Endothelial cell of umbilical vein (primary cell): ENCODE data around the gene TP73.
"Not testable (repeated sequence)": the region's sequence is repeated elsewhere in the genome, so short reads cannot be mapped to it uniquely, and the experiment has no call there.

Experiments
- CTCF ChIP-seq, 2 donors: IDR thresholded peaks; 1 replicate in 1 of 2; 2 replicates in 1 of 2; pipeline ENCODE4 v1.5.1; 2011; ENCODE audit warnings: low read length in 2 of 2, mild to moderate bottlenecking in 2 of 2, moderate library complexity in 2 of 2, control low read depth in 1 of 2, inconsistent platforms in 1 of 2, low read depth in 1 of 2; ENCODE audit not compliant: insufficient read depth in 1 of 2; ENCODE audit errors: extremely low read depth in 1 of 2
- MYC ChIP-seq: IDR thresholded peaks from one replicate; pipeline ENCODE4 v1.6.1; 2011; ENCODE audit warnings: mild to moderate bottlenecking, low read depth, low read length
- POLR2A ChIP-seq: IDR thresholded peaks from 2 replicates; pipeline ENCODE4 v1.6.1; 2012; ENCODE audit warnings: low read depth, mild to moderate bottlenecking, control low read depth, low read length

- TF ChIP-seq CTCF (IDR thresholded peaks at IDR 0.05; ENCODE audit: extremely low read depth in 1 of 2, insufficient read depth in 1 of 2, low read depth in 1 of 2, low read length in 2 of 2); POLR2A; MYC: not testable (repeated sequence)
These were observed 96.1 kb downstream of the TP73 start for GRCh38 chr1:3748316-3748900.
